CD4-positive, alpha-beta T cell treated with Interleukin-2 at 100 ng/mL for 4 hours (primary cell): Measurements from ENCODE around the gene XXYLT1.
"Not testable (repeated sequence)": the region's sequence is repeated elsewhere in the genome, so short reads cannot be mapped to it uniquely, and the experiment has no call there.

ENCODE experiments used
- DNase-seq: peaks from one replicate; pipeline ENCODE4 v3.0.0-alpha.2; 2020; ENCODE audit warnings: low spot score

The XXYLT1 gene

GRCh38 chr3:195207731-195208130 lies 63.2 kb downstream of the XXYLT1 start:
- no peak for DNase-seq

GRCh38 chr3:195207056-195207455 lies 63.9 kb downstream of the XXYLT1 start:
- no peak for DNase-seq

- no peak for DNase-seq
Measured at GRCh38 chr3:195204360-195205163, 66.4 kb downstream of the XXYLT1 start.

- peak; percentile 23 for DNase-seq
Measured at GRCh38 chr3:195203606-195204005, 67.4 kb downstream of the XXYLT1 start.

GRCh38 chr3:195201295-195201694 lies 69.7 kb downstream of the XXYLT1 start:
- DNase-seq = no peak

- no peak for DNase-seq
Measured at GRCh38 chr3:195200010-195200822, 70.7 kb downstream of the XXYLT1 start.

- no peak for DNase-seq
Measured at GRCh38 chr3:195198426-195199346, 72.3 kb downstream of the XXYLT1 start.

- no peak for DNase-seq
Measured at GRCh38 chr3:195197765-195198425, 73.1 kb downstream of the XXYLT1 start.

- DNase-seq = no peak
Measured at GRCh38 chr3:195196266-195196665, 74.7 kb downstream of the XXYLT1 start.

- no peak for DNase-seq
Measured at GRCh38 chr3:195195321-195196209, 75.4 kb downstream of the XXYLT1 start.

- DNase-seq = no peak
Measured at GRCh38 chr3:195194559-195195206, 76.3 kb downstream of the XXYLT1 start.

GRCh38 chr3:195191580-195191979 lies 79.4 kb downstream of the XXYLT1 start:
- DNase-seq = no peak

GRCh38 chr3:195189821-195190220 lies 81.1 kb downstream of the XXYLT1 start:
- no peak for DNase-seq

- no peak for DNase-seq
Measured at GRCh38 chr3:195188426-195188927, 82.5 kb downstream of the XXYLT1 start.

- no peak for DNase-seq
Measured at GRCh38 chr3:195187609-195188425, 83.1 kb downstream of the XXYLT1 start.

- not testable (repeated sequence) for DNase-seq
Measured at GRCh38 chr3:195186710-195187047, 84.3 kb downstream of the XXYLT1 start.

- DNase-seq = no peak
Measured at GRCh38 chr3:195186041-195186709, 84.8 kb downstream of the XXYLT1 start.

- DNase-seq = no peak
Measured at GRCh38 chr3:195185583-195185982, 85.4 kb downstream of the XXYLT1 start.
